Astrocyte (in vitro differentiated cells and primary cell): ENCODE data around the gene DAZAP2. TPM values are rescaled to one million over a fixed set of nuclear protein-coding genes. Genes with fewer than 3 reads are reported as not detected.
"Not testable (repeated sequence)": the region's sequence is repeated elsewhere in the genome, so short reads cannot be mapped to it uniquely, and the experiment has no call there.

Experiments used
- DNase-seq: peaks from one replicate; pipeline ENCODE4 v3.0.0-alpha.2; 2010; ENCODE audit warnings: low read depth
- FAIRE-seq: peaks from 2 replicates; lab custom pipeline; 2011; peaks lifted over from hg19 to GRCh38; lab: Jason Lieb, UNC
- H2AFZ ChIP-seq: 2 replicates; pipeline ENCODE4 v1.6.0; 2012; ENCODE audit warnings: low read depth, low read length, inconsistent platforms
- H3K27ac ChIP-seq: 2 replicates; pipeline ENCODE4 v1.5.1; 2011; ENCODE audit warnings: low read depth, low read length, inconsistent platforms
- H3K27me3 ChIP-seq: 2 replicates; pipeline ENCODE4 v1.6.0; 2011; ENCODE audit warnings: low read length, inconsistent platforms; ENCODE audit not compliant: insufficient read depth
- H3K36me3 ChIP-seq: 2 replicates; pipeline ENCODE4 v1.5.1; 2011; ENCODE audit warnings: low read length, inconsistent platforms; ENCODE audit not compliant: insufficient read depth
- H3K4me1 ChIP-seq: 2 replicates; pipeline ENCODE4 v1.5.1; 2011; ENCODE audit warnings: low read length, inconsistent platforms; ENCODE audit not compliant: insufficient read depth
- H3K4me2 ChIP-seq: 2 replicates; pipeline ENCODE4 v1.6.0; 2012; ENCODE audit warnings: low read length, inconsistent platforms
- H3K4me3 ChIP-seq: 2 replicates; pipeline ENCODE4 v1.5.1; 2011; ENCODE audit warnings: low read depth, mild to moderate bottlenecking, low read length, inconsistent platforms; ENCODE audit not compliant: insufficient read depth
- H3K79me2 ChIP-seq: 2 replicates; pipeline ENCODE4 v1.6.0; 2012; ENCODE audit warnings: mild to moderate bottlenecking, low read length, inconsistent platforms; ENCODE audit not compliant: insufficient read depth
- H3K9ac ChIP-seq: 2 replicates; pipeline ENCODE4 v1.6.0; 2012; ENCODE audit warnings: mild to moderate bottlenecking, low read length, inconsistent platforms
- H3K9me3 ChIP-seq: 2 replicates; pipeline ENCODE4 v1.5.1; 2012; ENCODE audit warnings: low read depth, mild to moderate bottlenecking, low read length, inconsistent platforms; ENCODE audit not compliant: insufficient read depth
- H4K20me1 ChIP-seq: 2 replicates; pipeline ENCODE4 v1.6.0; 2012; ENCODE audit warnings: low read length, inconsistent platforms; ENCODE audit not compliant: insufficient read depth
- H3K27ac Mint-ChIP-seq: one replicate; pipeline ENCODE4 v1.8.0; 2021; ENCODE audit warnings: mild to moderate bottlenecking, mixed read lengths; ENCODE audit not compliant: unreplicated experiment
- H3K27me3 Mint-ChIP-seq: one replicate; pipeline ENCODE4 v1.8.0; 2021; ENCODE audit warnings: low read depth, mixed read lengths; ENCODE audit not compliant: unreplicated experiment
- H3K36me3 Mint-ChIP-seq: one replicate; pipeline ENCODE4 v1.8.0; 2021; ENCODE audit warnings: low read depth, mixed read lengths; ENCODE audit not compliant: unreplicated experiment
- H3K4me1 Mint-ChIP-seq: one replicate; pipeline ENCODE4 v1.8.0; 2021; ENCODE audit warnings: low read depth, mixed read lengths; ENCODE audit not compliant: unreplicated experiment
- H3K4me3 Mint-ChIP-seq: one replicate; pipeline ENCODE4 v1.8.0; 2021; ENCODE audit warnings: mild to moderate bottlenecking, moderate library complexity, mixed read lengths; ENCODE audit not compliant: unreplicated experiment
- H3K9me3 Mint-ChIP-seq: one replicate; pipeline ENCODE4 v1.8.0; 2021; ENCODE audit warnings: mild to moderate bottlenecking, mixed read lengths; ENCODE audit not compliant: unreplicated experiment
- CTCF ChIP-seq: IDR thresholded peaks from 2 replicates; pipeline ENCODE4 v1.5.1; 2011; ENCODE audit warnings: low read depth, mild to moderate bottlenecking, inconsistent platforms, low read length, moderate library complexity; ENCODE audit not compliant: insufficient read depth
- EZH2 ChIP-seq: IDR thresholded peaks from 2 replicates; pipeline ENCODE4 v1.6.1; 2012; ENCODE audit warnings: mild to moderate bottlenecking, low read length, inconsistent platforms; ENCODE audit not compliant: insufficient read depth
- total RNA-seq: library from RNA; stranded (reverse); gene quantifications from 2 replicates; pipeline ENCODE4 v1.2.1, GENCODE V29; 2021

DAZAP2 gene
- total RNA-seq, 1 donor from 2014 or later, result 92.8 TPM

- TF ChIP-seq CTCF (no peak), EZH2 (no peak)
- no peaks in the 10 kb centered on the region for H3K4me1 ChIP-seq
- no peaks in the 10 kb centered on the region for H3K79me2 ChIP-seq
- H3K9me3 ChIP-seq, result no peaks in the 10 kb centered on the region
- Mint-ChIP-seq H3K36me3 (peaks cover 3% of the 10 kb centered on the region), H3K27me3 (no peaks in the 10 kb centered on the region), H3K9me3 (no peaks in the 10 kb centered on the region), H3K27ac (no peak overlapping the region), H3K4me1 (no peaks in the 10 kb centered on the region), H3K4me3 (no peak overlapping the region)
- no peak overlapping the region for H3K4me3 ChIP-seq
- FAIRE-seq, result no peak
- no peaks in the 10 kb centered on the region for H3K36me3 ChIP-seq
- H3K4me2 ChIP-seq, result no peak overlapping the region
- H3K27ac ChIP-seq, result no peak overlapping the region
- no peaks in the 10 kb centered on the region for H3K27me3 ChIP-seq
- no peaks in the 10 kb centered on the region for H4K20me1 ChIP-seq
- DNase-seq, result no peak
- H3K9ac ChIP-seq, result no peak overlapping the region
- no peak overlapping the region for H2AFZ ChIP-seq
Measured at GRCh38 chr12:51225771-51226170, 12.9 kb upstream of the DAZAP2 start.

GRCh38 chr12:51227112-51227511 lies 11.5 kb upstream of the DAZAP2 start:
- not testable (repeated sequence) for H3K9ac ChIP-seq, H3K4me3 ChIP-seq, H3K27ac Mint-ChIP-seq, H3K9me3 ChIP-seq, DNase-seq, H3K36me3 Mint-ChIP-seq, H3K9me3 Mint-ChIP-seq, H2AFZ ChIP-seq, H3K4me3 Mint-ChIP-seq, H4K20me1 ChIP-seq, H3K27me3 ChIP-seq, H3K27ac ChIP-seq, FAIRE-seq, H3K4me1 Mint-ChIP-seq, H3K79me2 ChIP-seq, H3K36me3 ChIP-seq, H3K27me3 Mint-ChIP-seq, H3K4me2 ChIP-seq, H3K4me1 ChIP-seq

GRCh38 chr12:51227962-51228361 lies 10.7 kb upstream of the DAZAP2 start:
- Histone ChIP-seq H3K36me3 (no peaks in the 10 kb centered on the region), H3K27me3 (no peaks in the 10 kb centered on the region), H3K9ac (no peak overlapping the region), H4K20me1 (no peaks in the 10 kb centered on the region), H3K4me3 (no peak overlapping the region), H3K4me2 (no peak overlapping the region), H3K4me1 (no peaks in the 10 kb centered on the region), H3K9me3 (no peaks in the 10 kb centered on the region), H3K79me2 (no peaks in the 10 kb centered on the region), H2AFZ (no peak overlapping the region), H3K27ac (no peak overlapping the region)
- peaks cover 3% of the 10 kb centered on the region for H3K36me3 Mint-ChIP-seq
- TF ChIP-seq CTCF, result no peak
- TF ChIP-seq EZH2, result no peak
- H3K27me3 Mint-ChIP-seq, result no peaks in the 10 kb centered on the region
- DNase-seq (no peak), FAIRE-seq (no peak)
- no peak overlapping the region for H3K27ac Mint-ChIP-seq
- no peaks in the 10 kb centered on the region for H3K4me1 Mint-ChIP-seq
- H3K9me3 Mint-ChIP-seq, result no peaks in the 10 kb centered on the region
- no peak overlapping the region for H3K4me3 Mint-ChIP-seq
